ENCODE data around the gene SLC35F5. TPM values are rescaled to one million over a fixed set of nuclear protein-coding genes. Genes with fewer than 3 reads are reported as not detected.
A peak's percentile ranks its signal among the peaks of the same experiment; 100 is the strongest.
"Not testable (repeated sequence)": the region's sequence is repeated elsewhere in the genome, so short reads cannot be mapped to it uniquely, and the experiment has no call there.

SLC35F5 gene
- polyA plus RNA-seq, 2 of the 4 experiments (the other 2 are of a cell fraction), result 45.6 to 86.6 TPM

DNA sequence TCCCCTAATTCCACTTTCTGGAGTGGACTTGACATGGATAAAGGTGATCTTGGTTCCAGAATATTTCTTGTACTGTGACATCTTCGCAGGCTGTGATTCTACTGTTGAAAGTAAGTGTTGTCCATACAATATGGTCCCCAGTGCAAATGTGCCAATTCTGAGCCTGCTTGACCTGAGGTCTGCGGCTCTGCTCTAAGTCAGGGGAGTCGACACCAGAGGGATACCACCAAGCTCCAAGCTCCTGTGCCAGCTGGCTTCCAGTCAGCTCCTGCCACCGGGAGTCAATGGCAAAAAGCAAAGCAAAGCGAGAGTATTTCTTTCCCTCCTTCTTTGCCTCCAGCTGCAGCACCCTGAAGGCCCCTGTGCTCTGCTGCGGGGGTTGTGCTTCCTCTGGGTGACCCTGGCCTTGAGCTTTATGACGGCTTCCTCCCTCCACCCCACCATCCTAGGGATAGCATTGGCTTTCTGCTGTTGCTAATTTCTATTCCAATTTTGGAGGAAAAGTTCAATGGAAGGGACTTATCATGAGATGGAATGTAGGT is 50.4 kb downstream of the SLC35F5 start:
- Histone ChIP-seq H3K4me1 (no peaks in the 10 kb centered on the region), H3K4me3 (no peak overlapping the region), H3K27ac (no peak overlapping the region), H3K9me3 (no peaks in the 10 kb centered on the region), H3K4me2 (no peak overlapping the region)
- CTCF ChIA-PET, result no interaction called here
- no peak for FAIRE-seq
- DNase-seq (ENCODE audit: low read depth in 1 of 2, low spot score in 1 of 2), result no peak
- POLR2A ChIA-PET, result no interaction called here
- TF ChIP-seq, protein P1, sequence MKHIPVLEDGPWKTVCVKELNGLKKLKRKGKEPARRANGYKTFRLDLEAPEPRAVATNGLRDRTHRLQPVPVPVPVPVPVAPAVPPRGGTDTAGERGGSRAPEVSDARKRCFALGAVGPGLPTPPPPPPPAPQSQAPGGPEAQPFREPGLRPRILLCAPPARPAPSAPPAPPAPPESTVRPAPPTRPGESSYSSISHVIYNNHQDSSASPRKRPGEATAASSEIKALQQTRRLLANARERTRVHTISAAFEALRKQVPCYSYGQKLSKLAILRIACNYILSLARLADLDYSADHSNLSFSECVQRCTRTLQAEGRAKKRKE (CRISPR knock-in tag; IDR thresholded peaks at IDR 0.05; ENCODE audit: low read depth), result no peak
- TF ChIP-seq POLR2A (IDR thresholded peaks at IDR 0.05; ENCODE audit: low read length), result peak; percentile 12; the same call in 1 of the 2 replicates
- WGBS (ENCODE audit: missing lambda C conversion rate), result 85% methylated on average over 7 of the region's 7 CpGs
- no peak for ATAC-seq

DNA sequence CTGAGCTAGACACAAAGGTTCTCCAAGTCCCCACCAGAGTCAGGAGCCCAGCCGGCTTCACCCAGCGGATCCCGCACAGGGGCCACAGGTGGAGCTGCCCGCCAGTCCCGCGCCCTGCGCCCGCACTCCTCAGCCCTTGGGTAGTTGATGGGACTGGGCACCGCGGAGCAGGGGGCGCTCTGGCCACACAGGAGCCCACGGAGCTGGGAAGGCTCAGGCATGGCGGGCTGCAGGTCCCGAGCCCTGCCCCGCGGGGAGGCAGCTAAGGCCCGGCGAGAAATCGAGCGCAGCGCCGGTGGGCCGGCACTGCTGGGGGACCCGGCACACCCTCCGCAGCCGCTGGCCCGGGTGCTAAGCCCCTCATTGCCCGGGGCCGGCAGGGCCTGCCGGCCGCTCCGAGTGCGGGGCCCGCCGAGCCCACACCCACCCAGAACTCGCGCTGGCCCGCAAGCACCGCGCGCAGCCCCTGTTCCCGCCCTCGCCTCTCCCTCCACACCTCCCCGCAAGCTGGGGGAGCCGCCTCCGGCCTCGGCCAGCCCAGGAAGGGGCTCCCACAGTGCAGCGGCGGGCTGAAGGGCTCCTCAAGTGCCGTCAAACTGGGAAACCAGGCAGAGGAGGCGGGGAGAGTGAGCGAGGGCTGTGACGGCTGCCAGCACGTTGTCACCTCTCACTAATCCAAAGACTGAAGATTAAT is 52.0 kb downstream of the SLC35F5 start:
- H3K4me2 ChIP-seq; H3K27ac ChIP-seq; FAIRE-seq; H3K9me3 ChIP-seq; DNase-seq (ENCODE audit: low read depth in 1 of 2, low spot score in 1 of 2); H3K4me1 ChIP-seq; POLR2A ChIA-PET; H3K4me3 ChIP-seq; ATAC-seq; CTCF ChIA-PET: not testable (repeated sequence)
- 93% methylated on average over 14 of the region's 54 CpGs for WGBS (ENCODE audit: missing lambda C conversion rate)

DNA sequence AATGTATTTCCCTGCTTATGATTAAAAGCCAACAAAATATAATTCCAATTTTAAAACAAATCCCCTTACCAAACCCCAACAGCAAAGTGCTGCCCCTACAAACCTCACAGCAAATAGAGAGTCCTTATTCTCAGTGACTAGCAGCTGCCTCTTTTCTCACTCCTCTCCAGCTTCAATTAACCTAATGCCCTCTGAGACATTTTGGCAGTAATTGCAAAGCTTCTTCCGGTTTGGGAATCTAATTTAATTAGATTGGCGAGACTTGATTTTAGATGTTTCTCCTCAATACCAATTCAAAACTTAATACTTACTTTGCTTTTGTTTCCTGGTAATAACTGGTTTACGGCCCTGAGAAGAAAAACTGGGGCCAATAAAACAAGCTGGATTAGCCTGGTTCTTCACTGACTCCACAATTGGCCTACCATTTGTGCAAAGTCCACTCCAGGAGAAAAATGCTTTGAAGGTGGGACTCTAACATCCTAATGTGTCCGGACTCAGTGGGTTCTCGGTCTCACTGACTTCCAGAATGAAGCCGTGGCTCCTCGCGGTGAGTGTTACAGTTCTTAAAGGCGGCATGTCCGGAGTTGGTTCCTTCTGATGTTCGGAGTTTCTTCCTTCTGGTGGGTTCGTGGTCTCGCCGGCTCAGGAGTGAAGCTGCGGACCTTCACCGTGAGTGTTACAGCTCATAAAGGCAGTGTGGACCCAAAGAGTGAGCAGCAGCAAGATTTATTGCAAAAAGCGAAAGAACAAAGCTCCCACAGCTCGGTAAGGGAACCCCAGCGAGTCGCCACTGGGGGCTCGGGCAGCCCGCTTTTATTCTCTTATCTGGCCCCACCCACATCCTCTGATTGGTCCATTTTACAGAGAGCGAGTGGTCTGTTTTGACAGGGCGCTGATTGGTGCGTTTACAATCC is 52.8 kb downstream of the SLC35F5 start:
- POLR2A ChIA-PET, result no interaction called here
- ATAC-seq (no peak), DNase-seq (ENCODE audit: low read depth in 1 of 2, low spot score in 1 of 2) (no peak), FAIRE-seq (no peak)
- Histone ChIP-seq H3K9me3 (no peaks in the 10 kb centered on the region), H3K4me1 (no peaks in the 10 kb centered on the region), H3K4me3 (no peak overlapping the region), H3K27ac (no peak overlapping the region), H3K4me2 (no peak overlapping the region)
- no peak for TF ChIP-seq HOXB13 (CRISPR knock-in tag; IDR thresholded peaks at IDR 0.05; ENCODE audit: low read depth)
- TF ChIP-seq, protein P2, sequence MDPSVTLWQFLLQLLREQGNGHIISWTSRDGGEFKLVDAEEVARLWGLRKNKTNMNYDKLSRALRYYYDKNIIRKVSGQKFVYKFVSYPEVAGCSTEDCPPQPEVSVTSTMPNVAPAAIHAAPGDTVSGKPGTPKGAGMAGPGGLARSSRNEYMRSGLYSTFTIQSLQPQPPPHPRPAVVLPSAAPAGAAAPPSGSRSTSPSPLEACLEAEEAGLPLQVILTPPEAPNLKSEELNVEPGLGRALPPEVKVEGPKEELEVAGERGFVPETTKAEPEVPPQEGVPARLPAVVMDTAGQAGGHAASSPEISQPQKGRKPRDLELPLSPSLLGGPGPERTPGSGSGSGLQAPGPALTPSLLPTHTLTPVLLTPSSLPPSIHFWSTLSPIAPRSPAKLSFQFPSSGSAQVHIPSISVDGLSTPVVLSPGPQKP (IDR thresholded peaks at IDR 0.05; ENCODE audit: low read depth, low read length), result no peak
- CTCF ChIA-PET, result interaction anchor here (2.2 kb wide), 1 partner anchor 8 kb away, joined by 5 read pairs; no protein-coding TSS in a partner anchor
- WGBS (ENCODE audit: missing lambda C conversion rate), result 95% methylated on average over 25 of the region's 25 CpGs

DNA sequence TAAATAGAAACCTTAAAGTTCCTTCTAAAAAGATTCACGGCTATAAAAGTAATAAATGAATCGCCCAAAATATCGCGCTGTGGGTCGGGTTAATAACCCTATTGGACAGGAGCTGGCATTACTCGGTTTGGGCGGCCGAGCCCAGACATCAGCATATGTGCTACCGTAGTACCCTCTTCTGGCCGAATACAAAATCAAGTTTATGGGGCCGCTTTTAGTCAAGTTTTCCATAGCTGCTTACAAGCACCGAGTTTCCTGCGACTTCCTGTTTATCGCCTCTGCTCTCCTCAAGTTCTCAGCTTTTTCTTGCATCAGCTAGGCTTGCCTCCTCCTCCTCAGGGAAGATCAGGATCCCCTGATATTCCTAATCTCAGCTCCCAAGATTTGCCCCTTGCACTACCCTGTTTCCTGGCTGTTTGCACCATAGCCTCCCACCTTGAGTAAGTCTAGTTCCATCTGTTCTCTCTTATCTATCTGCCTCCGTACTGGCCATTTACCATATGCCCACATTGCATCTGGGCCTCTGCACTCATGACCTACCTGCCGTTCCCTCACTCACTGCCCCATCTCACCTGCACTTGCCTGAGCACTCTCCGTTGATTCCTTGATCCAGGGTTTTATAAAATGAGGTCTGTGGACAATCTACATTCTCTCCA is 56.1 kb downstream of the SLC35F5 start:
- H3K4me2 ChIP-seq, result no peak overlapping the region
- DNase-seq (ENCODE audit: low read depth in 1 of 2, low spot score in 1 of 2) (peak in 1 of 2 experiments; percentile 46), FAIRE-seq (no peak), ATAC-seq (peak; percentile 24 to 79; a peak in 4 of 6 replicates)
- ChIA-PET POLR2A (no interaction called here), CTCF (no interaction called here)
- no peak overlapping the region for H3K4me3 ChIP-seq
- TF ChIP-seq ESRRA (IDR thresholded peaks at IDR 0.05; ENCODE audit: borderline replicate concordance, low read length) (no peak), HOXA7 (CRISPR knock-in tag; IDR thresholded peaks at IDR 0.05) (no peak), RAD21 (conservative IDR thresholded peaks at IDR 0.05 in 1 of 2, IDR thresholded peaks at IDR 0.05 in 1 of 2) (peak in 1 of 2 experiments; percentile 36; a peak in 1 of 5 replicates)
- no peaks in the 10 kb centered on the region for H3K9me3 ChIP-seq
- no peak overlapping the region for H3K27ac ChIP-seq
- no peaks in the 10 kb centered on the region for H3K4me1 ChIP-seq
- WGBS (ENCODE audit: missing lambda C conversion rate), result 77% methylated on average over 17 of the region's 17 CpGs

DNA sequence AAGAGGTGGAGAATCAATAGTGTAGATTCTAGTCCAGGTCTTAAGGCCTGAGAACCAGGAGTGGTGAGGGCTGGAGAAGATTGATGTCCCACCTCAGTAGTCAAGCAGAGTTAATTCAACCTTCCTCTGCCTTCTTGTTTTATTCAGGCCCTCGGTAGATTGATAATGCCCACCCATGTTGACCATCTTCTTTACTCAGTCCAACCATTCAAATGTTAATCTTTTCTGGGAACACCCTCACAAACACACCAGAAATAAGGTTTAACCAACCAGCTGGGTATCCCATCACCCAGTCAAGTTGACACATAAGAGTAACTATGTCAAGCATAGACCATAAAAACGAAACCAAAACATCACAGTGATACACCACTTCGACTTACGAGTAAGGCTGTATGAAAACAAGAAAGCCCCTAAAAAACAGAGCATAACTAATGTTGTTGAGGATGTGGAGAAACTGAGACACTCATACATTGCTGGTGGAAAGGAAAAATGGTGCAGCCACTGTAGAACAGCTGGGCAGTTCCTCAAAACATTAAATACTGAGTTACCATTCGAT is 57.5 kb downstream of the SLC35F5 start:
- TF ChIP-seq RAD21 (conservative IDR thresholded peaks at IDR 0.05 in 1 of 2, IDR thresholded peaks at IDR 0.05 in 1 of 2) (no peak), FOSB (CRISPR knock-in tag; IDR thresholded peaks at IDR 0.05) (no peak), PHF8 (IDR thresholded peaks at IDR 0.05; ENCODE audit: borderline replicate concordance, low read depth) (no peak), RFX5 (IDR thresholded peaks at IDR 0.05) (no peak), ZSCAN20 (CRISPR knock-in tag; IDR thresholded peaks at IDR 0.05) (no peak), SMC3 (IDR thresholded peaks at IDR 0.05) (no peak), CHD2 (IDR thresholded peaks at IDR 0.05; ENCODE audit: low read length, partially characterized antibody) (no peak), JUNB (IDR thresholded peaks at IDR 0.05) (no peak)
- ATAC-seq (no peak), DNase-seq (ENCODE audit: low read depth in 1 of 2, low spot score in 1 of 2) (no peak), FAIRE-seq (no peak)
- no peak overlapping the region for H3K4me3 ChIP-seq
- H3K4me1 ChIP-seq, result no peaks in the 10 kb centered on the region
- ChIA-PET CTCF (no interaction called here), POLR2A (no interaction called here)
- H3K27ac ChIP-seq, result no peak overlapping the region
- 57% methylated on average over 5 of the region's 5 CpGs for WGBS (ENCODE audit: missing lambda C conversion rate)
- H3K9me3 ChIP-seq, result no peaks in the 10 kb centered on the region
- H3K4me2 ChIP-seq, result no peak overlapping the region

DNA sequence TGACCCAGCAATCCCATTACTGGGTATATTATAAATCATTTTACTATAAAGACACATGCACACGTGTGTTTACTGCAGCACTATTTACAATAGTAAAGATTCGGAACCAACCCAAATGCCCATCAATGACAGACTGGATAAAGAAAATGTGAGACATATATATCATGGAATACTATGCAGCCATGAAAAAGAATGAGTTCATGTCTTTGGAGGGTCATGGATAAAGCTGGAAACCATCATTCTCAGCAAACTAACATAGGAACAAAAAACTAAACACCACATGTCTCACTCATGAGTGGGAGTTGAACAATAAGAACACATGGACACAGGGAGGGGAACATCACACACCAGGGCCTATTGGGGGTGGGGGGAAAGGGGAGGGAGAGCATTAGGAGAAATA is 58.2 kb downstream of the SLC35F5 start:
- 48% methylated on average over 2 of the region's 2 CpGs for WGBS (ENCODE audit: missing lambda C conversion rate)
- CTCF ChIA-PET; H3K4me3 ChIP-seq; H3K9me3 ChIP-seq; H3K27ac ChIP-seq; ATAC-seq; H3K4me1 ChIP-seq; FAIRE-seq; H3K4me2 ChIP-seq; POLR2A ChIA-PET; DNase-seq (ENCODE audit: low read depth in 1 of 2, low spot score in 1 of 2): not testable (repeated sequence)

All from A549 (cell line).